Measurements from ENCODE around the gene NTNG2. TPM values are rescaled to one million over a fixed set of nuclear protein-coding genes. Genes with fewer than 3 reads are reported as not detected.

NTNG2 gene
- total and polyA plus RNA-seq, 10 donors: 0.44 to 22.4 (median 8.4) TPM

GRCh38 chr9:132146575-132146974 is 15.3 kb upstream of the NTNG2 start:
- Histone ChIP-seq H3K9me3 (no peaks in the 10 kb centered on the region), H3K4me1 (peaks cover 0 to 5% (median 4%) of the 10 kb centered on the region in 6 donors), H3K27me3 (replicated peaks in 1 of 7) (peaks cover 0 to 96% (median 36%) of the 10 kb centered on the region in 7 donors), H3K4me3 (no peak overlapping the region), H3K36me3 (no peaks in the 10 kb centered on the region), H3K27ac (no peak overlapping the region)
- no peak for DNase-seq
- intact Hi-C loops (cut with DNase I; ENCODE audit: low total_unique reads): no loop called here
- 84 to 94% (median 93%) methylated on average over 13 of the region's 13 CpGs for WGBS, 5 donors
- TF ChIP-seq, protein P1, sequence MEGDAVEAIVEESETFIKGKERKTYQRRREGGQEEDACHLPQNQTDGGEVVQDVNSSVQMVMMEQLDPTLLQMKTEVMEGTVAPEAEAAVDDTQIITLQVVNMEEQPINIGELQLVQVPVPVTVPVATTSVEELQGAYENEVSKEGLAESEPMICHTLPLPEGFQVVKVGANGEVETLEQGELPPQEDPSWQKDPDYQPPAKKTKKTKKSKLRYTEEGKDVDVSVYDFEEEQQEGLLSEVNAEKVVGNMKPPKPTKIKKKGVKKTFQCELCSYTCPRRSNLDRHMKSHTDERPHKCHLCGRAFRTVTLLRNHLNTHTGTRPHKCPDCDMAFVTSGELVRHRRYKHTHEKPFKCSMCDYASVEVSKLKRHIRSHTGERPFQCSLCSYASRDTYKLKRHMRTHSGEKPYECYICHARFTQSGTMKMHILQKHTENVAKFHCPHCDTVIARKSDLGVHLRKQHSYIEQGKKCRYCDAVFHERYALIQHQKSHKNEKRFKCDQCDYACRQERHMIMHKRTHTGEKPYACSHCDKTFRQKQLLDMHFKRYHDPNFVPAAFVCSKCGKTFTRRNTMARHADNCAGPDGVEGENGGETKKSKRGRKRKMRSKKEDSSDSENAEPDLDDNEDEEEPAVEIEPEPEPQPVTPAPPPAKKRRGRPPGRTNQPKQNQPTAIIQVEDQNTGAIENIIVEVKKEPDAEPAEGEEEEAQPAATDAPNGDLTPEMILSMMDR (IDR thresholded peaks at IDR 0.05 in 8 of 11, conservative IDR thresholded peaks at IDR 0.05 in 3 of 11): no peak
- TF ChIP-seq POLR2A (IDR thresholded peaks at IDR 0.05) (no peak), POLR2AphosphoS5 (IDR thresholded peaks at IDR 0.05) (no peak)

DNA sequence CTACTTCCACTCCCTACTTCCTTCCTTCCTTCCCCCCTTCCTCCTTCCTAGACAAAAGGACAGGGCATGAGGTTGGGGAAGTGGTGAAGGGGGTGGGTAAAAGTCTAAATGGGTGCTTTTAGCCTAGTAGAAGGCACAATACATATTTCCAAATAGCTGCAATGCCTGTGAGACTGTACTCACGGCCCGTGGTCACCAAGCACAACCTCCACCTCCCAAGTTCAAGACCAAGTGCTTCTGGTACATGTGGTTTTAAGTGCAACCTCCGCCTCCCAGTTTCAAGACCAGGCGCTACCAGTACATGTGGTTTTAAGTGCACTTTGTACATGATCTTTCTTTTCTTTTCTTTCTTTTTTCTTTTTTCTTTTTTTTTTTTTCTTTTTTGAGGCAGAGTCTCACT is 14.5 kb upstream of the NTNG2 start:
- Histone ChIP-seq H3K27me3 (replicated peaks in 1 of 7) (peaks cover 0 to 94% (median 31%) of the 10 kb centered on the region in 7 donors), H3K4me3 (no peak overlapping the region), H3K27ac (no peak overlapping the region), H3K9me3 (no peaks in the 10 kb centered on the region), H3K4me1 (no peaks in the 10 kb centered on the region), H3K36me3 (no peaks in the 10 kb centered on the region)
- intact Hi-C loops (cut with DNase I; ENCODE audit: low total_unique reads): no loop called here
- DNase-seq: no peak
- WGBS, 5 donors: 45 to 56% (median 53%) methylated on average over 4 of the region's 4 CpGs
- TF ChIP-seq POLR2AphosphoS5 (IDR thresholded peaks at IDR 0.05): no peak
- TF ChIP-seq, protein P1 (IDR thresholded peaks at IDR 0.05 in 8 of 11, conservative IDR thresholded peaks at IDR 0.05 in 3 of 11): no peak
- TF ChIP-seq POLR2A (IDR thresholded peaks at IDR 0.05): no peak

DNA sequence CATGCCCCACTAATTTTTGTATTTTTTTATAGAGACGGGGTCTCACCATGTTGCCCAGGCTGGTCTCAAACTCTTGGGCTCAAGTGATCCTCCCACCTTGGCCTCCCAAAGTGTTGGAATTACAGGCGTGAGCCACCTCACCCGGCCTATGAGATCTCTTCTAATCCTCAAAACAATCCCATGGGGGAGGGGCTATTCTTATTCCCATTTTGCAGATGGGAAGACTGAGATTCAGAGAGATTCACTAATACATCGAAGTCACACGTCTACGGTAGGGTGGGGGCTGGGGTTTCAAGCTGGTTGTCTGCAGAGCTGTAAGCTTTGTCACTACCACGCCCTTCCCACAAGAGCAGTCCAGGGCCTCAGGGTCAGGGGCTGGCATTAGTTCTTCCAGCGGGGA is 14.0 kb upstream of the NTNG2 start:
- intact Hi-C loops (cut with DNase I; ENCODE audit: low total_unique reads): no loop called here
- H3K4me3 ChIP-seq: no peak overlapping the region

DNA sequence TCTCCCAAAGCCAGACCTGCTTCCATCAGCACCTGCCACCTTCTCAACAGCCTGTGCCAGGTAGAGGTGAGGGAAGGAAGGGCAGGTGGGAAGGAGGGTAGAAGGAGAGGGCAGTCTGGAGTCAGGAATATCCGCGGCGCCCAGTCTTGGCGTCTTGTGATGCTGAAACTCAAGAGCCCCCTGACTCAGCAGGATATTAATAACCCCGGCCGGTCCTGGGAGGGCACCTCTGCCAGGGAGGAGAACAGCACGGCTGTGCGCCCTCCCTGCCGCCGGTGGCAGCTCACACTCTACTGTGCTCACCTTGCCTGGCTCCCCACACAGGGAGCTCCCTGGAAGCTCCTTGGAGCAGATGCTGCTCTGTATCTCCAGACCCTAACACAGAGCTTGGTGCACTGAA is 11.6 kb upstream of the NTNG2 start:
- intact Hi-C loops (cut with DNase I; ENCODE audit: low total_unique reads): no loop called here
- no peak overlapping the region for H3K4me3 ChIP-seq
- H3K36me3 ChIP-seq: no peaks in the 10 kb centered on the region
- no peaks in the 10 kb centered on the region for H3K4me1 ChIP-seq
- peaks cover 0 to 92% (median 18%) of the 10 kb centered on the region in 7 donors for H3K27me3 ChIP-seq (replicated peaks in 1 of 7)
- WGBS, 5 donors: 67 to 80% (median 74%) methylated on average over 10 of the region's 10 CpGs
- no peaks in the 10 kb centered on the region for H3K9me3 ChIP-seq
- TF ChIP-seq POLR2A (IDR thresholded peaks at IDR 0.05) (no peak), POLR2AphosphoS5 (IDR thresholded peaks at IDR 0.05) (no peak)
- TF ChIP-seq, protein P1 (IDR thresholded peaks at IDR 0.05 in 8 of 11, conservative IDR thresholded peaks at IDR 0.05 in 3 of 11): no peak
- DNase-seq: no peak
- no peak overlapping the region for H3K27ac ChIP-seq

More for the DNA sequence above, 14.0 kb upstream of the NTNG2 start:
- H3K27ac ChIP-seq: no peak overlapping the region
- no peak for DNase-seq
- 86 to 90% (median 89%) methylated on average over 8 of the region's 8 CpGs for WGBS, 5 donors
- TF ChIP-seq, protein P1 (IDR thresholded peaks at IDR 0.05 in 8 of 11, conservative IDR thresholded peaks at IDR 0.05 in 3 of 11): no peak
- TF ChIP-seq POLR2AphosphoS5 (IDR thresholded peaks at IDR 0.05) (no peak), POLR2A (IDR thresholded peaks at IDR 0.05) (no peak)
- no peaks in the 10 kb centered on the region for H3K36me3 ChIP-seq
- peaks cover 0 to 91% (median 29%) of the 10 kb centered on the region in 7 donors for H3K27me3 ChIP-seq (replicated peaks in 1 of 7)
- H3K4me1 ChIP-seq: no peaks in the 10 kb centered on the region
- H3K9me3 ChIP-seq: no peaks in the 10 kb centered on the region

All from spleen (tissue), 11 donors.